CMK (cell line): ENCODE measurements around the gene TPP1.

Source experiments
- DNase-seq: peaks from one replicate; pipeline ENCODE4 v3.0.0-alpha.2; 2010; ENCODE audit warnings: low read depth

The TPP1 gene

DNA sequence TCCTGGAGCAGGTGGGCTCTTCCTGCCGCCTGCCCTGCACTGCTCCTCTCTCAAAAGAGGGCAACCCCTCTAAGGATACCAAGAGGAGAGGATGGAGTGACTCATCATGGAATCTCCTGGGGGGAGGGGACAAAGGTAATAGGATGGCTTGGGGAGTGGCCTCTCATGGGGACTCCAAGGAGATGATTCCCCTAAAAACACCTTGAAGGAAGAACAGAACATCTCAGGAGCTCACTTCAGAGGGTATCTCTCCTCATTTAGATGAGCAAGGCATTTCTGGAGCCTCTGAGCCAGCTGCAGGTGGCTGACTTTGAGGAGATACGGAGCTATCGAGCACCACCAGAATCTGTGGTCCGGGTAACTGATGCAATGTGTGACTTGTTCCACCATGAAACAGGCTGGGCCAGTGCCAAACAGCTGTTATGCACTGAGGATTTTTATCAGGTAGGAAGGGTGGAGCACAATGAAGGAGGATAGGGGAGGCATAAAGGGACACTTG is 56.1 kb downstream of the TPP1 start:
- no peak for DNase-seq
